NOMO-1 treated with DMSO at 0.1 percent for 48 hours (cell line): ENCODE data around the gene PCK1.

ENCODE experiments used
- DNase-seq: peaks from one replicate; lab custom pipeline; 2025; ENCODE audit not compliant: unreplicated experiment; lab: John Stamatoyannopoulos, UW

PCK1 gene

DNA sequence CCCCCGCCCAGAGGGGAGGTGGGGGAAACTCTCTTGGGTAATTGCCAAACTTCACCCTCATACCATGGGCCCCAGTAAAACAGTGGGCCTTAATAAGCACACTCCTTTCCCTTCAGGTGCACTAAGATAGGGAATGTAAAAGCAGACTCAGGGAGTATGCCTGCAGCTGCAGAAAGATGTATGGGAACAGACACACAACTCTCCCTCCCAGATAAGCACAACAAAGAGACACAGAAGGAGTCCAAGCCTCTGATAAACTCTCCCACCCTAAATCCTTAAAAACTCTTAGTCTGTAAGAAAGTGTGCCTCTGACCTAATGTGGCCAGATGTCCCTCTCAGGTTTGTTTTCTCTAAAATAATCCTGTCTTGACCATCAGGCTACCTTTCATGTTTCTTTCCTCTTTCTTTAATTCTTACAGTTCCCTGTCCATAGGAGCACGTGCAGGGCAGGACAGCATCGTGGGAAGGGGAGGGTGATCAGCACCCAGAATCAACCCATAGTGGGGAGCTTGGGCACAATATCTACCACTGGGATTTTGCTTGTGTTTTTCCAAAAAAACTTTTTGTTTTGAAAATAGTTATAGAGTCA is 24.7 kb upstream of the PCK1 start:
- no peak for DNase-seq

DNA sequence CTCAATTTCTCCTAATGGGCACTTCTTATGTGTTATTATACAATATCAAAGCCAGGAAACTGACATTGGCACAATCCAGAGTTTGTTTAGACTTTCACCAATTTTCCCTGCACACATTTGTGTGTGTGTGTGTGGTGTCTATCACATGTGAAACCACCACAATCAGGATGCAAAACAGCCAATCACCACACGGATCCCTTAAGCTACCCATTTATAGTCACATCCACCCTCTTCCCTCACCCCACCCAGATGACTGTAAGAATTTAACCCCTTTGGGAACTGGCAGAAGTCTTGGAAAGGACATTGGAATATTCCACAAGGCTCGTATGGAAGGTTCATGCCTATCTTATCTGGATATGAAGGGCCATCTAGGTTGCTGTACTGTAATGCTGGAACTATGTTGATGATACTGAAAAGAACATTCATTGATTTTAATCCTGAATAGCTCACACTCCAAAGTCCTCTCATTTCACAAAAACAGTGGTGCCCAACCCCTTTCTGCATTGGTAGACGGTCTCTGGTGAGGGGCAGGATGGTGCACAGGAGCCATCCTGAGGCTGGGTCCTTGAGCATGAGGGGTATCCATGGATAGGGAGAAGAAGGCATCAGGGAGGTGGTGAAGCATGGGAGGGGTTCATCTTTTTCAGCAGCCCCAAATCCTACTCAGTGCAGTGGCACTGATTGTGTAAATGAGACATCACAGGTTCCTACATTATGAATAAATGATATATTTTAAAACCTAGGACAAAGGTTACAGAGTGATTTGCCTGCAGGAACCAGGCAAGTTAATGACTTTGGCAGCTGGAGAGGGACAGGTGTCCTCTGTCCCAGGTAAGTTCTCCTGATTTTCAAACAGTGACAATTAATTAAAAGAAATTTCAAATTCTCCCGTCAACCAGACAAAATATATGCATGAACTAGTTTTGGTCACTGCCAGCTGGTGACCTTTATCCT is 23.9 kb upstream of the PCK1 start:
- DNase-seq: no peak

DNA sequence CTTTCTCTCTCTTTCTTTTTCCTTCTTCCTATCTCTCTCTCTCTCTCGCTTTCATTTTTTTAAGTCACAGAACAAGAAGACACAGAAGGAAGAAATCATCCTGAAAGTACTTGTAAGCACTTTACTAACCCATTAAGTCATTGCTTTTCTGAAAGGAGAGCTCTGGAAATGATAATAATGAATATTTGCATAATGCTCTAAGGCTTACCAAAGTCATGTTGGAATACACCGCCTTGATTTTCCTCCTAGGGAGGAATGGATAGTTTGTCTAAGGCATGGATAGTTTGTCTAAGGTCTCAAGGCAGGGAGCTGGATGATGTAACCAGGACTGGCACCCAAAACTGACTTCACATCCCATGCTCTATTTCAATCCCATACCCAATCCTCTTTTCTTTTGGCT is 23.1 kb upstream of the PCK1 start:
- DNase-seq: no peak

DNA sequence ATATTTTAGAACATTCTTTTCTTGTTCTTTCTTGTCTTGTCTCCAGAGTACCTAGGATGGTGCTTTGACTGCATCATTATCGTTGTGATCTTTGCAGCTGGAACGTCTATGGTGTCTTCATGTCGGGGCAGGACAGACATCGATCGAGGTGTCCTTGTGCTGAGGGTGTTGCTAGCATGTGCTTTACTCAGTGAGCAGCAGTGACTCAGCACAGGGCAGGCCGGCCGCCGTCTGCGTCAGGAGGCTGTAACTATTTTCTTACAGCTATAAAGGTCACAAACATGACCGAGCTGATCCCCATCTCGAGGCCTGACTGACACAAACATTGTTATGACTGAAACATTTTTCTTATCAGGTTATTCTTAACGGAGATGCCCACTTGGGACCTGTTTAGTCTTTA is 21.0 kb upstream of the PCK1 start:
- DNase-seq: no peak

DNA sequence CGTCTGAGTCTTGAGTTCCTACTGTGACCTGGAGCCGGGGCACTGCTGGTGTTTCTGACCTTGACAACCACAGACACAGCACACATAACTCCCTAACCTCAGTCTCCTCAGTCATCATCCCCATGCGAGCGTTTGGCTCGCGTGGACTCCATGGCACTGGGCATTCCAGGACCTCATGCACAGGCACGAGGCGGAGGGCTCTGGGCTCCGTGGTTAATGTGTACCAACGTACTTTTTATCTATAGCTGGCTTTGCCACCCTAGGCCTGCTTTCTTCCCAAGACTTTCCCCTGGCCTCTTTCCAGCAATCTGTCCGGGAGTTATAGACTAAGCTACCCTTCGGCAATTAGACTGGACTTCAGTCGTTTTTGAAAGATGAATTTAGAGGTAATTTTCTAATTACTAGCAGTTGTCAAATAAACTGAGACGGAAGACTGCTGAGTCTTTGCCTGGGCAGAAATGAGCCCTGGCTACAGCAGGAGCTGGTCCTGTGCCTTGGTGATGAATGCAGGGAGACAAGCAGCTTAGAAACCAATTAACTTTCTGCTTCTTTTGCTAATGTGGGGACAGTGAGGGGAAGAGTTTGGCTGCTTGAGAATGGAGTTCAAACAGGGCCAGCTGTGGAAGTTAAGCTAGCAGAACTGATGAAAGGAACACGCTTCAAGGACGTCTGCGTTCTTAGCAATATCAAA is 19.9 kb upstream of the PCK1 start:
- no peak for DNase-seq

DNA sequence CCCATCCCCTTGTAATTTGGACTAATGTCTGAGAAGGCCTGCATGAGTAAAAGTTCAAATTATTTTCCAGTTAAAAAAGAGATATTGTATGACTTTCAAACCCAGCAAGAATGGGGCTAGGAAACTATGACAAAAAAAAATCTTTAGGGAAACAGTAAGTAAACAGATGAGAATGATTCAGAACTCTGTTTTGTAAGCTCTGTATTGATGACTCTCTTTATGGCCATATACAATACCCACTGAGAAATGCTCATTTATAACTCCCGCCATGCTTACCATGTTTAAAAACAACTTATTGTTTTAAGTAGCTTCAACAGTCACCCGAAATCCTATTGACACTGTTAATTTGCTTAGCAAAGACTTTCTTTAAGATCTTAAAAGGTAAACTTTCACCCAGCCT is 17.2 kb upstream of the PCK1 start:
- no peak for DNase-seq

DNA sequence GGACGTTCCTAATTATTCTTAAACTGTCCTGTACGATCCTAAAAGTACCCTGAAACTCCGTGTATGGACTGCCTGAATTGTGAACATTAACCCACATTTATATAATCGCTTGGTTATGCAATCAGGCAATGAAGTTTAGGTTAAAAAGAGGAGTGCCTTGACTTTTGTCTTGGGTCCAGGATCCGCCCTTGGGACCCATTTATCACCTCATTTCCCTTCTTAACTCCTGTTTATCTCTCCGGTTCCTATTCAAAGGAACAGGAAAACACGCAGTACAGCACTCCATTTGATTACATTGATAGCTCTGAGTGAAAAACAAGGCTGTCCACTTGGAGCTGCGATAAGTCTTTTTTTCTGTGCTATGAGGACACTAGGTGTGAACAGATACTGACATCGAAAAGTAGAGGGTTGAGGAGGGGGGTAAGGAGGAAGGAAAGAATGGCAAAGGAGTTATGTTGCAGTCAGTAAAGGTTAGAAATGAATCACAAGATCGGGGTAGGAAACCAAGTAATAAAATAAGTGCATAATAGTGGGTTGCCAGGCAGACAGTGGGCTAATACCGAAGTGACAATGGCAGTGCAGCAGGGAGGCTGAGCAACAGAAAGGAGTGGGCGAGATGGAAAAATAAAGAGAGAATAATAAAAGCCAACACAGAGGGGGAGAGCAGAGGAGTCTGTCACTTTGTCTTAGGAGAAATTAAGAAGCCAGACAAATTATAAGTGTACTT is 15.9 kb upstream of the PCK1 start:
- no peak for DNase-seq

DNA sequence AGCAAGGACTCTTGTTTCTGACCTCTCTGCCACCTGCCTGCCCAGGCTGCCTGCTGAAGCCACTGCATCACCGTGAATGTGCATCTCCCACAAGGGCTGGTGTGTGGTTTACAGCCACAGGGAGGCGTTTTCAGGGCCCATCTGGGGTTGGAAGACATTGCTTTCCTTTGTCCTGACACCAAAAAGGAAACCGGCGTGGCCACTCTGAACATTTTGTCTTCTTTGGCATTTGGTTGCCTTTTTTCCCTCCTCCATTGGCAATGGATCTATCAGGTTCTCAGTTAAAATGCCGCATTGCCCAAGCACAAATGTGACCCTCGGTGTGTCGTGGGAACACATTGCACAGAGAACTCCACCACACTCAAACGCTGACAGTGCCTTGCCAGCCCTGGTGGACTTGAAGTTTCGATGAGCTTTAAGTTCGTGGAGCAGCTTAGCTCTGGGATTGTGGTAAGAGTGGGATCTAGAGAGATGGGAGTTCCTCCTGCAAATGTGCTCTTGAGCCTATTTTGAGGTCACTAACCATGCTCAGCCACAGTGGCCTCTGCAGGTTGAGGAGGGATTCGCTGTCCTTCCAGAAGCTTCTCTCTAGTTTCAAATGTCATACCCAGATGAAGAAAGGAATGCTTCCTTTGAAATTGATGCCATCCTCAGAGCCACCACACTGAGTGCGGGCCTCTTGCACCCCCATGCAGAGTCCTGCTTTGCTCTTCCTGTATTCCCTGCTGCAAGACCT is 14.8 kb upstream of the PCK1 start:
- DNase-seq: no peak

DNA sequence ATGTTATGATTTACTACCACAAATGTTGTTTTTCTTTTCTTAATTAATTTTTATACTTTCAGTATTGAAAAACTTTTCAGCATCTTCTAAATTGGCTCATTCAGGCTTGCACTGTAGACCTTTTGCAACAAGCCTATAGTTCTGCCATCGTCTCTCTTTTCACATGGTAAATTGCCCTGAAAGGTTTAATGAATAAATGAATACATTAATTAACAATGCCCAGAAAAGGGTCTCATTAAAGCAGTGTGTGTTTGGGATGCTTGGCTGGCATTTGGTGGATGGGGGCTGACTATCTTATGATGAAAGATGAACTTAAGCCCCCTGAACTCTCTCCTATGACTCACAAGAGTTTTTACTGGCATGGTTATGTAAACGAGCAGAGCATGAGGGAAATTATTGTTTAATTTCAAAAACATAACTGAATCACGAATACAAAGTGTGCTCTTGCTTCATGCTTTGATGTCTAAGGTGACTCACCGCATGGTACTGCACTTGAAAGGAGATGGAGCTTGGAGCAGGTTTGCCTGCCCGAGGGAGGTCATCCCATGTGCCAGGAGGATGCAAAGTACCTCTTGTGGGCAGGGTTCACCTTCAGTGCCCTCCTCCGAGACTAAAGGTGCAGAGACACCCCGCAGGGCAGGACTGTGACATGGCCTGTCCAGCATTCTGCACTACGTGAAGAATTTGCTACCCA is 13.8 kb upstream of the PCK1 start:
- no peak for DNase-seq

DNA sequence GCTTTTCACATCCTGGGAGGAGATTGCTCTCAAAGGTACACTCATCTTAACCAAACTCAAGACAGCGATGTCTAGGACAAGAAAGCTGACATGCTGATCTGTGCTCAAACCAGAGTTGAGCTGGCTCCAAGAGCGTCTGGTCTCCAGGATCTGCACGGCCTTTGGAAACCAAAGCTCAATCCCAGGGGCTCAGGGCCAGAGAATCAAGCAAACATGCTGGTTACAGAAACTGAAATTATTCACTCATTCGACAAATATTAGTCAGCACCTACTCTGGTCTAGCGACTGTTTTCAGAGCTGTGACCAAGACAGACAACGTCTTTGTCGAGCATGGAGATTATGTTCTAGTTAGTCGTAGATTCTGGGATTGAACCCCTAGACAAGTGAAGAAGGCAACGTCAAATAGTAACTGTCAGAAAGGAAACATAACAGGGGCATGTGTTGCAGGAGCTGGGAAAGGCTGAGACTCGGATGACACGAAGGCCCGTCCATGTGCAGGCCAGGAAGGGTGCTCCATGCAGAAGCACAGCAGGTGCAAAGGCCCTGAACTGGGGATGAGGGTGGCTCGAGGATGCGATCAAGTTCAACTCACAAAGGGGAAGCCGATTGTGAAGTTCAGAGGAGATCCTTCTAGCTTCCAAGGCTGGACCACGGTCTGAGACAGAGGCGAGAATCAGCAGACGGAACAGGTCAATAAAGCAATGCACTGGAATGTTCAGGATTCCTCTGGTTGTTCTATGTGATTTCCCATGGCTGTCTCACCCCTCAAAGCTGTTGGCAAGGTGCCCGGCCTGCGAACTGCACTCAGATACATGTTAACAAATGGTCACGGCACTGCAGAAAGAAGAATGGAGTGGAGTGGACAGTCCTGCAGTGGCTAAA is 12.5 kb upstream of the PCK1 start:
- DNase-seq: no peak

DNA sequence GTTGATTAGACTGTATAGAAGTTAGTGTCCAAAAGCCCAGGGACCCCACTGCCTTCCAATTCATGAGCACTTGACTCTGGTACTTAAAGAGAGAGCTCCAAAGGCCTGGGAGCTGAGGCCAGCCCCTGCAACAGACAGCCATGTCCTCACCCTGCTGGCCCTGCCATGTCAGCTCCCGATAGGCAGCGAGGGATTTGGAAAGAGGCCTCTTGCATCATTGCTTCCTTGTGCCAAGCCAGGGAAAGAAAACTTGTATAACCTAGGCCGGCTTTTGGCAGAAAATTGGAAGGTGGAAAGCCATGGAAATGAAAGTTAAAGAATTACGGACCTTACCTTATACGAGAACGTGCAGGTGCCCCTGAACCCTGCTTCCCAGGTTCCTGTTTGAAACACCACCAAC is 8.4 kb upstream of the PCK1 start:
- DNase-seq: no peak

DNA sequence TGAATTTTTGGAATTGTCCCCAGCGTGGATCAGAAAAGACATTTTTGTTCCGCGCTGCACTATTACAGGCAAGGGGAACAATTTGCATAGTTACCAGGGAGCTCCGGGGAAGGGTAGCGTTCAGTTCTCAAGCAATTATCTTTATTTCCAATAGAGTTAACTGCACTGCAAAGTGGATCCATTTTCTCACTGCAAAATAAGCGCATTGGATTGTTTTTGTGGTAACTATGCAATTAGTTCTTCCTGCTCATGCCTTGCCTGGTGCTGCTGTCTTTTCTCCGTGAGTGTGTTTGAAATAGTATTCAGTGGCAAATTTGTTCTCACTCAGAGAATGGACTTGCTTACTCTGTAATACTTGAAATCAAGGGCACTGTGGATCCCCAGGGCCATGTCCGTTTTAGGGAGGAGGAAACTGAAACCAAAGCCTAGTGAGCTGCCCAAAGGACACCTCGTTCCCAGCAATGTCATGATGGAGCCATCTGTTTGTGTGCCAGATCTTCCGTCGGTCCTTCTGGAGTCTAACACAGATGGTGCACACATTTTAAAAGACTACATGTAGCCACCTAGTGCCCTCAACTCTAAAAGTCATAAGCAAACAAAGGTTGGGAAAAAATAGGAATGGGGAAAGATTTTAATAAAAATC is 7.4 kb upstream of the PCK1 start:
- DNase-seq: no peak

DNA sequence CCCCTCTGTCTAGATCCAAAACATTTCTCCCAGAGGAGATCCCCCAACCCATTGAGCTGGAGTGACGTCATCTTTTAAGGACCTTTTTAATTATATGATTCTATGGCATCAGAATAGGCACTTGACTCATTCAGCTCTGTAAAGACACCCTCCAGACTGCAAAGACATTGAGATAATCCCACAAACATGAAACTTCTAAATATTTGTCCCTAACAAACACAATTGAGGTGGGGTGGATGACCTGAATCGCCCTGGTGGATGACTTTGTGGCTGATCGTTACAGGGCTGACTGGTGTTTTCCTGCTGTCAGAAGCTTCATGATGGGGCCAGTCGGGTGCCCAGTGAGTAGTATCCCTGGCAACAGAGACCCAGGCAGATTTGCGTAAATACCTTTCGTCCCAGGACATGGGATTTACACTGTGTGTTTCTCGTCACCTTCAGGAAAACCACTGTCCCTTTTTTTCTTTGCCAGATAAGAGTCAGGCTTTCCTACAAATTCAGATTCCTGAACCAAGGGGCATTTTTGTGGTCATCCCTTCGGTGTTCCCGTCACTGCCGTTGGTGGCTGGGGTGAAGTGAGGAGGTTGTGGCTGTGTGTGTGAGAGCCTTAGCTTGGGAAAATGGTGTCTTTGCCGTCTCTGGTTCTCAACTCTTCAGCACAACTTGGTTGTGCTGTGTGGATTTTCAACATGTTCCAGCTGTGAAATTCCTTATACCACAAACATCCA is 5.3 kb upstream of the PCK1 start:
- DNase-seq: no peak

DNA sequence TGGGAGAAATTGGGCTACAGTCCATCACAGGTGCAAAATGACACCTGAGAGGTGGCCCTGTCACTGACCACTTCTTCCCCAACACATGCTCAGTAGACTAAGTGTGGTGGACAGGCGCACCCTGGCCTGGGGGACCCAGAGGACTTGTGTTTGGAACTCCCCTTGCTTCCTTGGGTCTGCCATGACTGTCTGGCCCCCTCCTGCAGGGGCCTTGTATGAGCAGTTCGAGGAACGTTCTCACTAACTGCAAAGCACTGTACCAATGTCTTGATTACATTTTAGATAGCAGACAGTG is 4.0 kb upstream of the PCK1 start:
- no peak for DNase-seq

DNA sequence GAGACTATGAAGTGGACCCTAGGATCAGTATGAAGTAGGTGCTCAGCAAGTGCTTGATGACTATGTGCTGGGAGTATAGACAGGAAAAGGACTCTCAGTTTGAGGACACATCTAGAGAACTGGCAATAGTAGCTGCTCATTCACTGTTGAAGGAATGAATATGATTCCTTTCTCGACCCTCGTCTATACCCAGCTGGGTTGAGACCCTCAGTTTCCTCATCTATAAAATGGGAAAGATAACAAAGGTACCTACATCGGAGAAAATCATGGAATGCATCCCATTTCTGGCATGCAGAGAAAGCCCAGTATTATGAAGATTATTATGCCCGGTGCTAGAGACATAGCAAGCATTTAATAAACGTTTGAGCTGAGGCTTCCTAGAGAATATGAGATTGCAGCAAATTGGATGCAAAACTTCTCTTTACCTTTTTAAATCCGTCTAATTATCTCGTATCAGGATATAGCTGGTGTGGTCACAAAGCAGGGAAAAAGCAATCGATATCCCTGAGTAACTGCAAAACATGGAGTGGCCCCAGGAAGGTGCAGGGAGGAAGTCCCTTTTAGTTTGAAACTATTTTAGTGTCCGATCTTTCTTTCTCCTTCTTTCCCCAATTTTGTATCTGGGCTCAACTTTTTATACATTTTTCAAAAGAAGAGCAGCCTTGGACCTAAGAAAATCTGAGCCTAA is 2.8 kb upstream of the PCK1 start:
- no peak for DNase-seq

DNA sequence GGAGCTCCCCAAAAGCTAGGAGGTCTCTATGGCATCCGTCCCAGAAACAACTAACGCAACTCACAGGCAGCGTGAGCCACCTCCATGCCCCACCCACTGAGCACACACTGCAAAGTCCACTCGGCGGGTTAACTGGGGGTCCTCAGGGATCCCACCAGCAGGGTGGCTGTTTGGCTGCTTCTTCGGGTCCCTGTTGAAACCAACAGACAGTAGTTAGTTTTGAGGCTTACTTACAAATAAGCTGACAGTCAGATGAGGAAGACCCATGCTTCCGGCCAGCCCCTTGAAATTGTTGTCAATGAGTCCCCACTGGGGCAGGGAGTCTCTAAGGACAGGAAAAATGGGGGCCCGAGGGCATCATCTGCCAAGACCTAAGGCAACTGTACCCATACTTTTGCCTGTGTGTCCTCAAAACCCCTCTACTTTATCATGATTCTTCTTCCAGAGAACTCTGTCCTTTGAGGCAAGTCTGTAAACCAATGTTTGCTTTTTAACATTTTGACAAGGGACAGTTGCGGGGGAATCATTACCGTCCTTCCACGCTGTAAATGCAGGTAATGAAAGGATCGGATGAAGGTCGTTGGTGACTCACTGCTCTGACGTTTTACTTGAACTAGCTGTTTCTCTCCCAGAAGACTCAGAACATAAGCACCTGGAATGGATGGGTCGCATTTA is 2.2 kb upstream of the PCK1 start:
- no peak for DNase-seq

DNA sequence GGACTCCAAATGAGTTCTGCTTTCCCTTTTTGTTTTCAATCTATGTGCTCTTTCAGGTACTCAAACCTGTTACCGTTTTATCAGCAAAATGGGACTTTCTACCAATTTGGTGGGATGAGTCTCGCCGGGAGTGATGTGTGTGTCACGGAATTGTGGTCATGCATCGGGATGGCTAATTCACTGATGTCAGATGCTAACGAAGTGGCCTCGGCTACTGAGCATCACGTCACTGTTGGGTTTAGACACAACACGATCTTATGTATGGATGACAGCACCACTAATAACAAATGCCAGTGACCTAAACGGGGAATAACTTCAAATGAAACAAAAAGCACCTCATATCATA is 1.6 kb upstream of the PCK1 start:
- DNase-seq: no peak
